ENCODE data around the gene SCAPER. TPM values are rescaled to one million over a fixed set of nuclear protein-coding genes. Genes with fewer than 3 reads are reported as not detected.

The SCAPER gene
- total RNA-seq, 1 experiment from 2014 or later = 14.7 TPM

- TF ChIP-seq ZBTB33 (IDR thresholded peaks at IDR 0.05; ENCODE audit: extremely low read depth, insufficient replicate concordance, low read length) = no peak
Measured at GRCh38 chr15:76764004-76764403, 141.1 kb downstream of the SCAPER start (continued).

- Histone ChIP-seq H3K9me2 (ENCODE audit: insufficient read depth) (no peaks in the 10 kb centered on the region), H3K4me1 (ENCODE audit: control insufficient read depth in 1 of 2, insufficient read depth in 2 of 2, low read length in 2 of 2) (no peaks in the 10 kb centered on the region), H3K4me3 (replicated peaks in 1 of 2; ENCODE audit: low read depth in 1 of 2, low read length in 2 of 2) (no peak overlapping the region), H2AFZ (ENCODE audit: low read depth, low read length, poor library complexity, severe bottlenecking) (no peak overlapping the region), H4K20me1 (ENCODE audit: insufficient read depth) (no peaks in the 10 kb centered on the region), H3K27me3 (ENCODE audit: insufficient read depth, low read length) (no peaks in the 10 kb centered on the region), H3K9me3 (ENCODE audit: control insufficient read depth in 1 of 2, insufficient read depth in 1 of 2, low read depth in 1 of 2, low read length in 2 of 2) (peaks cover 0 to 5% of the 10 kb centered on the region in 2 experiments; a peak in 1 of 4 replicates), H3K27ac (ENCODE audit: low read depth, low read length) (no peak overlapping the region), H3K4me2 (ENCODE audit: low read length) (no peak overlapping the region), H3K9ac (ENCODE audit: low read length) (no peak overlapping the region), H3K36me3 (ENCODE audit: control insufficient read depth in 1 of 2, insufficient read depth in 2 of 2, low read length in 2 of 2) (peaks cover 0 to 7% of the 10 kb centered on the region in 2 experiments; a peak in 1 of 4 replicates), H3K79me2 (ENCODE audit: insufficient read depth, low read length) (no peaks in the 10 kb centered on the region)
- TF ChIP-seq EGR1 (IDR thresholded peaks at IDR 0.05; ENCODE audit: low read depth) = no peak
- no peak for TF ChIP-seq REST (IDR thresholded peaks at IDR 0.05; ENCODE audit: low read depth)
- TF ChIP-seq TCF7L2 (IDR thresholded peaks at IDR 0.05; ENCODE audit: borderline replicate concordance, extremely low read depth, insufficient read depth, insufficient read length) = no peak
- no peak for TF ChIP-seq FOSL1 (IDR thresholded peaks at IDR 0.05; ENCODE audit: low read depth)
- TF ChIP-seq ELF1 (IDR thresholded peaks at IDR 0.05; ENCODE audit: borderline replicate concordance, low read depth) = no peak
- TF ChIP-seq ZBTB33 (IDR thresholded peaks at IDR 0.05; ENCODE audit: extremely low read depth, insufficient replicate concordance, low read length) = no peak
- TF ChIP-seq EZH2 (IDR thresholded peaks at IDR 0.05) = no peak
- no peak for TF ChIP-seq ZNF274 (IDR thresholded peaks at IDR 0.05; ENCODE audit: low read depth, low read length)
- no peak for TF ChIP-seq CEBPB (IDR thresholded peaks at IDR 0.05; ENCODE audit: low read depth)
- TF ChIP-seq SP1 (IDR thresholded peaks at IDR 0.05; ENCODE audit: low read depth) = no peak
- no peak for TF ChIP-seq ATF3 (IDR thresholded peaks at IDR 0.05)
- TF ChIP-seq CBX3 (IDR thresholded peaks at IDR 0.05; ENCODE audit: low read depth) = no peak
- no peak for TF ChIP-seq JUND (IDR thresholded peaks at IDR 0.05)
- no TSS peak for BruUV-seq (replicated peaks)
- DNase-seq (ENCODE audit: low read depth, low spot score) (no peak), ATAC-seq (no peak)
- ChIA-PET POLR2A (no interaction called here), CTCF (no interaction called here), RAD21 (ENCODE audit: low non-redundant PET in 1 of 2, low total read pairs in 2 of 2, uncharacterized antibody in 2 of 2, unreplicated experiment in 2 of 2) (no interaction called here)
- intact Hi-C loops (cut with micrococcal nuclease) = no loop called here
Measured at GRCh38 chr15:76763554-76763953, 141.6 kb downstream of the SCAPER start.

All from HCT116 (cell line).